NCI-H748 (cell line): ENCODE results near the gene KCNQ1.

Experiments used
- DNase-seq: peaks from one replicate; lab custom pipeline; 2025; ENCODE audit not compliant: unreplicated experiment; lab: John Stamatoyannopoulos, UW

KCNQ1 gene

DNA sequence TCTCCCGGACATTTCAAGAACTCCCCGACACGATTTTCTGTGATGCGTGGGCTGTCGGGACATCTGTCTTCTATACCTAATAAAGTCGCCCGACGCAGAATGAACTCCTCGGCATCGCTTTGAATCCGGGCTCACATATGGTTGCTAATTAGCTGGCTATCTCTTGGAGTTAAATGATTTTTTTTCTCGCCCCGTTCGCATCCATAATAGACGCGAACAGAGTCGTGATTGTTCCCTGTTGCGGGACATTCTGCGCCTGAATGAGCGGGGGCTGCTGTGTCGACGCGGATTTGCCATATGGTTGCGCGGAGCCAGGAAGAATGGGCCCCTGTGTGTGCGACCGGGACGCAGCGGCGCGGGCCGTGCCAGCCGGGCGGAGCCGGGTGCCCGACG, 424.3 kb downstream of the KCNQ1 start:
- no peak for DNase-seq

DNA sequence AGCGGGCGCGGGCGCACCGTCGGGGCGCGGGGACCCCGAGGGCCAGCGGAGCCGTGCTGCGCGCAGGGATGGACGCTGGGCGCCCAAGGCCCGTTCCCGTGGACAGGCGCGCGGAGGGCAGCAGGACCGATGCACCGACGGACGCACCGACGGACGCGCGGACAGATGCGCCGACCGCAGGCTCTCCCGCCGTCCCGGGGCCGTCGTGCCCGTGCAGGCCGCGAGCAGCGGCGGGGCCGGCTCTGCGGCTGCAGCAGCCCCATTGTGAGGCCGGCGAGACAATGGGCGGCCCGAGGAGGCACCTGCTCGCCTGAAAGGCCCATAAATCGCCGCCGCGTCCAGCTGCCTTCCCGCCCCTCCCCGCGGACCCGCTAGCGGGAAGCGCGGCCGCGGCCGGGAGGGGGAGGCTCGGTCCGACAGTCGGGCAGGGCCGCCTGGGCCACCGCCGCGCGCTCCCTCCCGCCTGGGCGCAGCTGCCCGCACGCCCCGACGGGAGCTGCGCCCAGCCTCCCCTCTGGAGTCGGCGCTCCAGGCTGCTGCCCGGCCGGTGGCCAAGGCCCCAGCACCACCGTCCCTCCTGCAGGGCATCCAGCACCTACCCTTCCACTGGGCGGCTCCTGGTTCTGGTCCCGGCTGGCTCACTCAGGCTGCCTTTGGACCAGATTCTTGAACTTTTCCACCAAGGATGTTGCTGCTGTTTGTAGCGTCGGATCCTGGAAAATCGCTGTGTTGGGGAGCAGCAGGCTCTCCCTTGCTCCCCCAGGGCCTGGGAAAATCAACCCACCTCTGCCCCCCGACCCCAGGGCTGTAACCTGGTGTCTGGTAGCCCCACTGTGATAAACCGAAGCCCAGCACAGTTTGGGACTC, 425.0 kb downstream of the KCNQ1 start:
- DNase-seq: peak; percentile 76

DNA sequence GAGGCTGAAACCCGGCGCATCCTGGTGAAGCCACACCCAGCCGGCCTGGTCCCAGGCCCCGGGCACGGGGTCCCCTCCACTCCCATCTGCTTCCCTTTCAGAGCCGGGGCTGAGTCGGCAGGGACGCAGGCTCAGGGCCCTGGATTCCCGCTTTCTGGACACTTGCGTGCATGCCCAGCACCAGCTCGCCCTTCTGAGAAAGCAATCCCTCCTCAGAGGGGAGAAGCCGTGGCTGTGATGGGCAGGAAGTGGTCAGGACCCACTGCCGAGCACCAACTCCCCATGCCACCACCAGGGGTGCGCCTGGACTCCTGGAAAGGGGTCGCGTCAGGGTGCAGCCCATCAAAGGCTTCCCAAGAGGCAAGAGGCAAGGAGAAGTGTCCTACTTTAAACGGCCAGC, 425.7 kb downstream of the KCNQ1 start:
- DNase-seq: no peak

DNA sequence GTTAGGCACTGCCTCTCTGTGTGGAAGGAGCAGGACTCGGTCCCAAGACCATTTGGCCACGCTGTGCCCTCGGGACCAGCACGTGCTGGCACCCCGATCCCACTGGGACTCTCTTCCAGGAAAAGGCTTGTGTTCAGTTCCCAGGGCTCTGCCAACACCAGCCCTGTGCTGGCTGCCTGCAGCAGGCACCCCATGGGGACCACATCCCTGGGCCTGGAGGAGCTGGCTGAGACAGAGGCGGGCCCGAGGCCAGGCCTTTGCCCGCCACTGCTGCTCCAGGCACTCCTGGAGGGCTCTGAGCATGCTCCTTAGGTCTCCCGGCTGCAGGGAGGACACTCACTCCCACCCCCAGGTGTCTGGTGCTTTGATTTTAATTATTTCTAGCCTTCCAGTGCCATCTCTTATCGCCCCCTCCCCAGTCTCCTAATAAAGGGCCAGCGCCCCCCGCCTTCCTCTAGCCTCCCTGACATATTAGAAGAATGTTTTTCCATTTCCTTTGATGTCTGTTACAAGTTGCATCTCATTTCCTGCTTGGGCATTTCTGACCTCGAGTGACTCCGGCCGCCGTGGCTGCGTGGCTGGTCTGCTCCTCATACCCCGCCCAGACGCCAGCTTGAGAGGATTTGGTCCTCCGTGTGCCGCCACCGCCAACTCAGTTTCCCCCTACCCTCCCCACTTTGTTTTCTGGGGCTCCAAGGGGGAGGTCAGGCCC, 426.3 kb downstream of the KCNQ1 start:
- no peak for DNase-seq

DNA sequence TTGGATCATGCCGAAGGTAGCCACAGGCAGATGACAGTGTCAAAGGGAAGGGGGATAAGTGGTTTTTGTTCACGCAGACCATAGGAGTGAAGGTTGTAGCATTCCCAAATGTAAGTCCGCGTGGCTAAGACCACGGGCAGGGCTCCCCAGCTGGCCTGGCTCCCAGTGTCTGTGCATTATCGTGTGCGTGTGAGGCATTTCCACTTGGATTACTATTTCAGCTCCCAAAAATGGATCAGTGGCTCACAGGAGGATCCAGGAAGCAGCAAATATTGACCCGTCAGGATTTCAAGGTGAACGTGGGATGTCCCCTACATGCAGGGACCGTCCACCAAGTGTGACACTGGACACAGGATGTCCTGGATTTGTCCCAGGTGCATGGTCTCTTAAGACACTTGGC, 430.2 kb downstream of the KCNQ1 start:
- no peak for DNase-seq

DNA sequence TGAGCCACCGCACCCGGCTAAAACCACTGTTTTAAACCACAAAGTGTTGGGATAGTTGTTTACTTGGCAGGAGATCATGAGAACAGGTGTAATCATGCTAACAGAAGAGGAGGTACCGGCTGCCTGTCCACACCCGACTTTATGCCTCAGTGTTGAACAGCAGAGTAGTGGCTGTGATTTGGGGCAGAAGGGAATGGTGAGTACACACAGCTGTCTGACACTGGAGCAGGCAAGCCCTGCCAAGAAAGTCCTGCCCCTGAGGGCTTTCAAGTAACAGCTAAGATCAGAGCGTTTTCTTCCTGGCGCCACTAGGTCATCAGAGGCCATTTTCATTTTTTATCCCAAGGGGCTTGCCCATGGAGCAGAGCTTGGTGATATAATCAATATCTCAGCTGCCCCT, 432.7 kb downstream of the KCNQ1 start:
- DNase-seq: no peak

DNA sequence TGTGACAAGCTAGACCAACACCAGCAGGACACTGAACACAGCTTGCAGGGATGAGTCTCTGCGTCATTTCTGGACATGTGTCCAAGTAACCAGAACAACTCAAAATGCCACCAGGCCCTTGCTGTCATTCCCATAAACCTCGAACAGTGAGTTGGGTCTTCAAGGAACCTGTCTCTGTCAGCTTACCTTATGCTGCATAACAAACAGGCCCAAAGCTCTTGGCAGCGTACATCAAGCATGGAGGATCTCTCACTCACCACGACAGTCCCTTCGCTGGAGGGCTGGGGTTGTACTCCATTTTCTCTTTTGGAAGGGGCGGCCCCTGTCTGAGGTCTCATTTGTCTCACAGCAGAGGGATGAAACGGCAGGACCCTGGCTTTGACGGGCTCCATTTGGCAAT, 434.0 kb downstream of the KCNQ1 start:
- no peak for DNase-seq

DNA sequence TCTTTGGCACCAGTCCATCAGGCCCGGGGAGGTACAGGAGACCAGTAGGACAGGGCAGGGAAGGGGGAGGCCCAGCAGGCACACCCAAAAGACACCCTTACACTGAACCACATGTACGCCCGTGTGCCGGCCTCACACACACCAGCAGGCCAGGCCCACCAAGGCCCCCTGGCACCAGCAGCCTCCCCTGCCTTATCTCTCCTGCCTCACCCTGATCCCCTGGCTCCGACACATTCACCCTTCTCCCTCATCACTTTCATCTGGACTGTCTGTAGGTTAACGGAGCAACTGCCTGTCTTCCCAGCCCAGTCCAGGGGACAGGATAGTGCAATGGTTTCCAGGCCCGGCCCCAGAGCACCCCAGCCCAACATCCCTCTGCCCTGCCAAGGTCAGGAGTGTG, 435.8 kb downstream of the KCNQ1 start:
- DNase-seq: no peak

DNA sequence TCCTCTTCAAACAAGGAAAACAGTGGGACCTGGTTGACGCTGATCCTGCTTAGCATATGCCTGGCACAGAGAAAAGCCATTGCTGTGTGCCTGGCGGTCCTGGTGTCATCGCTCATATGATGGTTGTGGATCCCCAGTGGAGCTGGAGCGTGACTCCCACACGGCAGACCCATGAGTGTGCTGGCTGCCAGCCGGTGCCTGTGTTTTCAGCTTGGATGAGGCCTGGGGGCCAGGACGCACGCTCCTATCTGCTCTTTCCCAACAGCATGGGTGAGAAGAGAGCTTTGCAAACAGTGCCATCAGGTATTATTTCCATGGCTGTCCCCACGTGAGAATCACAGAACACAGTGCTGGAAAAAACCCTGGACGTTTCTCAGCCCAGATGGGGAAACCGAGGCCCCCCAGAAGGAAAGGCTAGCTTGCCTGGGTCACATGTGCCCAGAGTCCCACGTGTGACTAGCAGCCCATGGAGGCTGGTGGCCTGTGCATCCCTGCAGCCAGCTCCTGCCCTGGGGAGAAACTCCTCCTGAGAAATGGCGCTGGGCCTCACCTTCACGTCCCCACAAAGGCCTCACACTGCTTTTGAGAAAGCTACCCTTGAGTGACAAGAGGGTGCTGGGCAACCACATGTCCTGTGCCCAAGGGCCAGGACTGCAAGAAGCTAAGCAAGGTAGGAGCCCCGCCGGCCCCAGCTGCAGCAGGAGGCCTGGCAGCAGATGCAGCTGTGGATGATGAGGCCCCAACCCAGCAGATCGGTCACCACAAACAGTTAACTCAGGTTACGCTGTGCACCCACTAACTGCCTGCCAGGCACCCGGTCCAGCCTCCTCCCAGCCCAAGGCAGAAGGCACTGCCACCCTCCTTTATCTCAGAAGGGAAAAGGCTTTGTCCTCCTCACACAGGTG, 436.5 kb downstream of the KCNQ1 start:
- no peak for DNase-seq

DNA sequence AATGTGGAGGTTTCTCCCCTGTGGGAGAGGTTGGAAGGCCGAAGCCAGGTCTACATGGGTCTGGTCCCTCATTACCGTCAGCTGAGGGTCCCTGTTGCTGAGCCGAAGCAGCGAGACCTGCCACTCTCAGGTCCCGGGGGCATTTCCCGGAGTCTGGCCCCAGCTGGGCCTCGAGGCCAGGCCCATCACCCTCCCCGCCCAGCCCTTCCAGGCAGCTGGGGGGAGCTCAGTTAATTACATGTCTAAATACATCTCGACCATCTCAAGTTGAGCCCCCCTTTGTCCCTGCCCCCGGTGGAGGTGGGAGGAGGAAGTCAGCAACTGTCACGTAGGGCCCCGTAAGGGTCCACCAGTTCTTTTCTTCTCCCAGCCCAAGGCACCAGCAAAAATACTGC, 437.2 kb downstream of the KCNQ1 start:
- DNase-seq: no peak

DNA sequence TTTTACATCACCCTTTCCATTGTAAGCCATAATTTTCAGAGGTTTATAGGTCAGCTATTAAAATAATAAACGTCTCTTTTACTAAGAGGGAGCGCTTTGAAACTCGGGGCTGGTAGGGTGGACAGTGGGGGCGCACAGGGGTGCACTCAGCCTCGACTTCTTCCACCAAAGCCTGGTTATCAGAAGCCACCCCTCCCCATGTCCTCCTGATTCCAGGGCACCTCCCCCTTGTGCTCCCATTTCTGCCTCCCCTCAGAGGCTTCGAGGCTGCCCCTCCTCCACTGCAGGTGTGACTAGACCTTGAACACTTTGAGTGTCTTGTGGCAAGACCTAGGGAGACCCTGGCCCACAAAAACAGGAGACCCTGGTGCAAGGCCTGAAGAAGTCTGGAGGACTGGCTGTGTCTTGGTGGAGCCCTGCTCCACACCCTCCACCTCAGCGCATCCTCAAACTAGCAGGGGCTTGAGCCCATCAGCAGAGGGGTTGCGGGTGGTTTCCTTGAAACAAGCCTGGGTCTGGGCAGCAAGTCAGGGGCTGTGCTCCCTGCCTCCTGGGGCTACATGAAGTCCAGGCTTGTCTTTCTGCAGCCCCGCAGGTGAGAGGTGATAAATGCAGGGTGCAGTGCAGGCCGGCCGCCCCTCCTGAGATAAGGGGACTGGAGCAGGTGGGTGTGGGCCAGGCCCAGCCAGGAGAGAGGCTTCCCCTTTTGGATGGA, 437.7 kb downstream of the KCNQ1 start:
- DNase-seq: no peak

DNA sequence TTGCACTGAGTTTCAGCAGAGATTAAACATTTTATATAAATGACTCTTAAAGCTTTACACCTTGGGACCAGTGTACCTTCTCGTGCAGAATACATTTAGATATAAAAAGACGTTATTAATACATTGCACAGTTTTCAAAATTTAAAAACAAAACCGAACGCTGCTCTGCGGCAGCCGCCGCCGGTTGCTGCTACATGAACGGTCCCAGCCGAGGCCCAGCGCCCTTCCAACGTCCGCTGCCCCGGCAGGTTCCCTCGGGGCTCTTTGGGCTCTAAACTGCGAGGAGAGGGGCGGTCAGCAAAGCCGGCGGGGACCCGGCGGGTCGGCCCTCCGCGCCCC, 438.8 kb downstream of the KCNQ1 start:
- DNase-seq: no peak

DNA sequence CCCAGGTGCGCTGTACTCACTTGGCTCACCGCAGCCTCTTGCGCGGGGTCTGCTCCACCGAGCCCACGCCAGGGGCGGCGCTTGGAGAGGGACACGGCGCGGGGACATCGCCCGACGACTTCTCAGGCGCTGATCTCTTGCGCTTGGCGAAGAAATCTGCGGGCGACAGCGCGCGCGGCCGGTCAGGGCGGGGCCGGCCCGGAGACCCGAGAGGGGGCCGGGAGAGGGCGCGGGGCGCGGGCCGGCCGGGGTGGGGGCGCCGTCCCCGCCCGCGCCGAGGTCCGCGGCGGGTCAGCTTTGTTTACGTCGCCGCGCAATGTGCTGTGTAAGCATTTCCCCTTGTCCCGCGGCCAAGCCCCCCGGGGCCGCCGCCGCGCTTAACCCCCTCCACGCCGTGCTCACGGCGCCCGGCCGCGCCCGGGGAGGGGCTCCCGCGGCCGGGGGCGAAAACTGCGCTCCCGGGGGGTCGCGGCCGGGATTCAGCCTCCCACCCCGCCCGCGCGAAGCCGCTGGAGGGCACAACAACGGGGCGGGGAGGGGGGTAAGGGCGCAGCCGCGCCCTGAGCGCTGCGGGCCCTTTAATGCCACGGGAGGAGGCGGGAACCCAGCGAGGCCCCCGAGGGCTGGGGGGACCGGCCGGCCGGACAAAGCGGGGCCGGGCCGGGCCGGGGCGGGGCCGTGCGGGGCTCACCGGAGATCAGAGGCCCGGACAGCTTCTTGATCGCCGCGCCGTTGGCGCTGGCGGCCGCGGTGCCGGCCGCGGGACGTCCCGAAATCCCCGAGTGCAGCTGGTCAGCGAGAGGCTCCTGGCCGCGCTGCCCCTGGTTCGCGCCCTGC, 439.4 kb downstream of the KCNQ1 start:
- peak; percentile 46 for DNase-seq

DNA sequence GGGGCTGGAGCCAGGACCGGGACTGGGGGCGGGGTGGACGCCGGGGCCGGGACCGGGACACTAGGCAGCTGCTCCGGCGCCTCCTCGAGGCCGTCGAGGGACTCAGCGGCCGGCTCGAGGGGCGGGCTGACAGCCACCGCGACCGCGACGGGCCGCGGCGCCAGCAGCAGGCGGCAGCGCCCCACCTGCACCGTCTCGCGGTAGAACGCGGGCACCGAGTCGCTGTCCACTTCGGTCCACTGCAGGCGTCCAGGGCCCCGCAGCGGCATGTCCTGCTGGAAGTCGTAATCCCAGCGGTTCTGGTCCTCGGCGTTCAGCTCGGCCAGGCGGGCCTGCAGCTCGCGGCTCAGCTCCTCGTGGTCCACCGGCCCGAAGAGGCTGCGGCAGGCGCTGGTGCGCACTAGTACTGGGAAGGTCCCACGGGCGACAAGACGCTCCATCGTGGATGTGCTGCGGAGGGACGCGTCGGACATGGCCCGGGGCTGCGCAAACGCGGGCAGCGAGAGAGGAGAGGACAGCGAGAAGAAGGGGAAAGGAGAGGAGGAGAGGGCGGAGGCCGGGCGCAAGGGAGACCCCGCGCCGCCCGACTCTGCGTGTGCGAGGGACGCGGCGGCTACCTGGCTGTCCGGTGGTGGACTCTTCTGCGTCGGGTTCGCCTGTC, 440.3 kb downstream of the KCNQ1 start:
- DNase-seq: peak; percentile 68

DNA sequence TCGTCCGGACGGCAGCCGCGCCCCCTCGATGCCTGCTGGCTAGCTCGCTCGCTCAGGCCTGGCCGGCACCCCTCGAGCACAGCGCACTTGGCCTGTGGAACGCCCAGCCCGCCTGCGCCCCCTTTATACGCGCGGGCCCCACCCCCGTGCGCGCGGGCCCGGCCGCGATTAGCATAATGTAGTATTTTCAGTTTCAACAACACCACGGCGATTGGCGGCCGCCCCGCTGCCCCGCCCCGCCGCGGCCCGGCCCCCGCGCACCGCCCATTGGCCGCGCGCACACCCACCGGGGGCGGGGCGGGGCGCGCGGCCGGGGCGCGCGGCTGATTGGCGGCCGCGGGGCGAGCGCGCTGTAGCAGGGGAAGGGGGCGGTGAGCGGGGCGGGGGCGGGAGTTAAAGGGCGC, 440.9 kb downstream of the KCNQ1 start, which contains the start of gene CDKN1C:
CDKN1C (minus strand) TSS at position 98 of the 404 bp plus-strand sequence. CDS start 319 bp downstream, outside the sequence.
- DNase-seq: peak; percentile 91

DNA sequence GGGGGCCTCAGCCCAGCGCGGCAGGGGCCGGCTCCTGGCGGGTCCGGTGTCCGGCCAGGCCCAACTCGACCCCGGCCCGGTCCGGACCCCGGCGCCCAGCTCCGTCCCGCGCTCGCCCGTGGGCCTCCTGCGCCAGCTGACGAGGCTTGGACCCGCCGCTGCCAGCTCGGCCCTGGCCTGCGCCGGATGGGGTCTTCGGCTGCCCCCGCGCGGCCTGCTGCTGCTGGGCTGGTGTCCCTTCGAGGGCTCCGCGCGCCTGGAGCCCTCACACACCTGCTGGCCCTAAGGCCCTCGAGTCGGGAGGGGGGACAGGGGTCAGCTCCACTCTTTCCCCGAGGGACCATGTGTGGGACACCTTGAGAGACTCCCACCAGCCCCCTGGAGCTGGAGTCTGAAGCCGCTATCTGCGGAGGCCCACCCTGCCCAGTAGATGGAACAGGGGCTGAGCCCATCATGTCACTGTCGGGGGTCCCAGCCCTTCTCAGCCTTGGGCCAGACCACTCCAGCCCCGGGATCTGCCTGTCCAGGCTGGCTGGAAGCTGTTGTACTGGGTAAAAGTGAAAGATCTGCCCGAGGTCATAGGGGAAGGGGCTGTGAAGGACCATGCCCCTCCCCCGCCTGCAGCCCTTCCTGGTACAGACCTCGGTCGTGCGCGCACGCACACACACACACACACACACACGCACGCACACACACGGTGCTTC, 441.5 kb downstream of the KCNQ1 start:
- DNase-seq: peak; percentile 61

DNA sequence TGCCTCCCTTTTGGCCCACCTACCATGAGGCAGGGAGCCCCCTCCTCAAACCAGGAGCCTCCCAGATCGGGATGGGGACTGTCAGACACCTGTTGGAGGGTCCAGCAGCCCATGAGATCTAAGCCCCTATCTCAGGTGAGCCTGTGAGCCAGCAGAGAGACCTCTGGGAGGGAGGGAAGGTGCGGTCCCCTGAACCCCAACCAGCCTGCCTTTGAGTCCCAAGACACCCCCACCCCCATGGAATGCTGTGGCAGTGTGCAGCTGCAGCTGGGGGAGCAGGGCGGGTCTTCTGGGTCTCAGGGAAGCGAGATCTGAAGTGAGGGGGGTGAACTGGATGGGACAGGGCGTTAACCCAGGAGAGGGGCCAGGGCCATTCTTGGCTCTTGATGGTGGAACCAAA, 442.1 kb downstream of the KCNQ1 start:
- no peak for DNase-seq

DNA sequence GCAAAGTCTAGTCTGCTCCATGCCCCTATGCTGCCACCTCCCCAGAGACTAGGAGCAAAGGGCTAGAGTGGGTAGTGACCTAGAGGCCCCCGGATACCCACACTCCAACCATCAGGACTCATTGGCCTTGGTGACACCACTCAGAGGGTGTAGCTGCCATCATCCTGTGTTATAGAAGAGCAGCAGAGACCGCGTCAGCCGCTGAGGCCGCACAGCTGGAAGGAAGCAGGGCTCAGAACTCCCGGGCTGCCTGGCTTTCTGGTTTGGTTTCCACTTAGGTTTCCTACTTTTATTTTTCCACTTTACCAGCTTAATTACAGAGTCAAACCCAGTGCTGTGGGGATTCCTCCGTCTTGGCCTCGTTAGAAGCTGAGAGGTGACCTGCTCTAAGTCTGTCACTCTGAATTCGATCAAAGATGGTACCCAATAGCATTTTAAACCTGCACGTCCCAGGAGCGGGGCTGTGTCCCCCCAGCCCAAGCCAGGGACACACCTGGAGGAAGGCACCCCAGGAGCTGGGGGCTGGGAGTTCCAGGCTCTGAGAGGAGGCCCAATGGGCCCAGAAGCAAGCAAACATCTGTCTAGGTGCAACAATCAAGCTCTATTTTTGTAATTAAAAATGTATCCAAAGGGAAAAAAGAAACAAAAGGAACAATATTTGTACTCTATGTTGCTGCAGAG, 442.8 kb downstream of the KCNQ1 start:
- DNase-seq: peak; percentile 27
